GM12864 (cell line): ENCODE data around the gene IL36B.
"Not testable (repeated sequence)": the region's sequence is repeated elsewhere in the genome, so short reads cannot be mapped to it uniquely, and the experiment has no call there.

ENCODE experiments used
- DNase-seq: peaks from one replicate; pipeline ENCODE4 v3.0.0-alpha.2; 2011; ENCODE audit warnings: low read depth
- H3K4me3 ChIP-seq: 2 replicates; pipeline ENCODE4 v1.5.1; 2011; ENCODE audit warnings: mild to moderate bottlenecking, low read depth, low read length, control low read depth
- TF ChIP-seq, protein P1 (sequence below): IDR thresholded peaks from 2 replicates; pipeline ENCODE4 v1.5.1; 2011; ENCODE audit warnings: low read depth, mild to moderate bottlenecking, moderate library complexity, low read length, control low read depth, inconsistent platforms; ENCODE audit errors: missing control alignments

The IL36B gene

DNA sequence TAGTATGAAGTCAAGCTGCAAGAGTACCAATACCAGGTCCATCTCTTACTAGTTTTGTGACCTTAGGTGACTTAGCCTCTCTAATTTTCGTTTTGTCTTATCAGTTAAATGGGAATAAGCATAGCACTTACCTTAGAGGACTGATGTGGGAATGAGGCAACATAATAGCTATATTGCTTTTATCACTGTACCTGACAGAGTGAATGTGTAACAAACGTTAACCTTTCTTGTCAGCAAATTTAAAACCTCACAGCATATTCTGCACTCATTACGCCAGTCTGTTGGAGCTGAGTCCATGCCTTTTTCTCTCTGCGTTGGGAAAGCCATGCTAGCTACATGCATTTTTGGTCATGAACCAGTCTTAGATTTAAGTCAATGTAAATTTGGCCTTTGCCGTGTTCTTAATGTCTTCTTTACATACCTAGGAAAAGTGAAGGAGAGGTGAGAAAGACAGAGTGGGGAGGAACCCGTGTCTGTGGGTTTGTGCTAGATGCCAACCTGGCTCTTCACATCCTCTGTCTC is at the start of gene IL36B:
Gene IL36B, minus strand, starts transcription at position 472 of the 522 bp plus-strand sequence.
- no peak for DNase-seq
- TF ChIP-seq, protein P1, sequence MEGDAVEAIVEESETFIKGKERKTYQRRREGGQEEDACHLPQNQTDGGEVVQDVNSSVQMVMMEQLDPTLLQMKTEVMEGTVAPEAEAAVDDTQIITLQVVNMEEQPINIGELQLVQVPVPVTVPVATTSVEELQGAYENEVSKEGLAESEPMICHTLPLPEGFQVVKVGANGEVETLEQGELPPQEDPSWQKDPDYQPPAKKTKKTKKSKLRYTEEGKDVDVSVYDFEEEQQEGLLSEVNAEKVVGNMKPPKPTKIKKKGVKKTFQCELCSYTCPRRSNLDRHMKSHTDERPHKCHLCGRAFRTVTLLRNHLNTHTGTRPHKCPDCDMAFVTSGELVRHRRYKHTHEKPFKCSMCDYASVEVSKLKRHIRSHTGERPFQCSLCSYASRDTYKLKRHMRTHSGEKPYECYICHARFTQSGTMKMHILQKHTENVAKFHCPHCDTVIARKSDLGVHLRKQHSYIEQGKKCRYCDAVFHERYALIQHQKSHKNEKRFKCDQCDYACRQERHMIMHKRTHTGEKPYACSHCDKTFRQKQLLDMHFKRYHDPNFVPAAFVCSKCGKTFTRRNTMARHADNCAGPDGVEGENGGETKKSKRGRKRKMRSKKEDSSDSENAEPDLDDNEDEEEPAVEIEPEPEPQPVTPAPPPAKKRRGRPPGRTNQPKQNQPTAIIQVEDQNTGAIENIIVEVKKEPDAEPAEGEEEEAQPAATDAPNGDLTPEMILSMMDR = no peak
- no peak within 1 kb of the TSS for H3K4me3 ChIP-seq

DNA sequence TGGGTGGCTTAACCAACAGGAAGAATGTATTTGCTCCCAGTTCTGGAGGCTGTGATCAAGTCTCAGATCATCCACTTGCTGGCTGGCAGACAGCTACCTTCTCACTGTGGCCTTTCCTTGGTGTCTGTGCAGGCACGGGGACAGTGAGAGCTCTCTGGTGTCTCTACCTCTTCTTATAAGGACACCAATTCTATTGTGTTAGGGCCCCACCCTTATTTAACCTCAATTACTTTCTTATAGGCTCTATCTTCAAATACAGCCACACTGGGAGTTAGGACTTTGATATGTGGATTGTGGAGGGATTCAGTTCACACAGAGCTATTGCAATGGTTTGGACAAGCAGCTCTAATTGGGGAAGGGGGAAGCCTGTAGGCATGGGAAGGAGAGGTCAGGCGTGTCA is 49.5 kb upstream of the IL36B start:
- no peak for DNase-seq
- no peak overlapping the region for H3K4me3 ChIP-seq
- TF ChIP-seq, protein P1 = no peak

DNA sequence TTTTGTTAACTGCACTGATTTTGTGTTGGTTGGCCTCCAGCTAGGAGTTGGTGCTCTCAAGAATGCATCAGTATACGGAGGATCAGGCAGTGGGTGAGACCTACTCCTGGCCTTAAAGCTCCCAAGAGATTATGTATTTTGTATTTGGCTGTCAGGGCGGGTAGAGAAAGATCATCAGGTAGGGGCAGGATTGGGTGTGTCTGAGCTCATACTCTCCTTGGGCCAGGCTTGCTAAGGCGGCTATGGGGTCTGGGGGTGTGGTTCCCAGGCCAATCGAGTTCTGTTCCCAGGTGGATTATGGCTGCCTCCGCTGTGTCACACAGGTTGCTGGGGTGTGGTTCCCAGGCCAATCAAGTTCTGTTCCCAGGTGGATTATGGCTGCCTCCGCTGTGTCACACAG is 45.9 kb upstream of the IL36B start:
- TF ChIP-seq, protein P1 = no peak
- no peak overlapping the region for H3K4me3 ChIP-seq
- DNase-seq = no peak

DNA sequence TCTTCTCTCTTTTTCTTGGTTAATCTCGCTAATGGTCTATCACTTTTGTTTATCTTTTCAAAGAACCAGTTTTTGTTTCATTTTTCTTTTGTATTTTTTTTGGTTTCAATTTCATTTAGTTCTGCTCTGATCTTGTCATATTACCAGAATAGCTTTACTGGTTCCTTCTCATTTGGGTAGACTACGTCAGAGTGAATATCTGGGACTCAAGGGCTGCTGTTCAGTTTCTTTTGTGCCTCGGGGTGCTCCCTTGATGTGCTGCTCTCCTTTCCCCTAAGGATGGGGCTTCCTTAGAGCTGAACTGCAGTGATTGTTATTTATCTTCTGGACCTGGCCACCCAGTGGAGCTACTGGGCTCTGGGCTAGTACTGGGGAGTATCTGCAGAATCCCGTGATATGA is 45.4 kb upstream of the IL36B start:
- no peak overlapping the region for H3K4me3 ChIP-seq
- TF ChIP-seq, protein P1 = no peak
- DNase-seq = no peak

DNA sequence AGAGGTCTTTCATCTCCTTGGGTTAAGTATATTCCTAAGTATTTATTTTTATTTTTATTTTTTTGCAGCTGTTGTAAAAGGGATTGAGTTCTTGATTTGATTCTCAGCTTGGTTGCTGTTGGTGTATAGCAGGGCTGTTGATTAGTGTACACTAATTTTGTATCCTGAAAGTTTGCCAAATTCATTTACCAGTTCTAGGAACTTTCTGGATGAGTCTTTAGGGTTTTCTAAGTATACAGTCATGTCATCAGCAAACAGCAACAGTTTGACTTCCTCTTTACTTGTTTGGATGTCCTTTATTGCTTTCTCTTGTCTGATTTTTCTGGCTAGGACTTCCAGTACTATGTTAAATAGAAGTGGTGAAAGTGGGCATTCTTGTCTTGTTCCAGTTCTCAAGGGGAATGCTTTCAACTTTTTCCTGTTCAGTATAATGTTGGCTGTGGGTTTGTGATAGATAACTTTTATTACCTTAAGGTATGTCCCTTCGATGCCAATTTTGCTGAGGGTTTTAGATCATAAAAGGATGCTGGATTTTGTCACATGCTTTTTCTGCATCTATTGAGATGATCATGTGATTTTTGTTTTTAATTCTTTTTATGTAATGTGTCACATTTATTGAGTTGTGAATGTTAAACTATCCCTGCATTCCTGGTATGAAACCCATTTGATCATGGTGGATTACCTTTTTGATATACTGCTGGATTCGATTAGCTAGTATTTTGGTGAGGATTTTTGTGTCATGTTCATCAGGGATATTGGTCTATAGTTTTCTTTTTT is 44.4 kb upstream of the IL36B start:
- DNase-seq, H3K4me3 ChIP-seq: not testable (repeated sequence)

DNA sequence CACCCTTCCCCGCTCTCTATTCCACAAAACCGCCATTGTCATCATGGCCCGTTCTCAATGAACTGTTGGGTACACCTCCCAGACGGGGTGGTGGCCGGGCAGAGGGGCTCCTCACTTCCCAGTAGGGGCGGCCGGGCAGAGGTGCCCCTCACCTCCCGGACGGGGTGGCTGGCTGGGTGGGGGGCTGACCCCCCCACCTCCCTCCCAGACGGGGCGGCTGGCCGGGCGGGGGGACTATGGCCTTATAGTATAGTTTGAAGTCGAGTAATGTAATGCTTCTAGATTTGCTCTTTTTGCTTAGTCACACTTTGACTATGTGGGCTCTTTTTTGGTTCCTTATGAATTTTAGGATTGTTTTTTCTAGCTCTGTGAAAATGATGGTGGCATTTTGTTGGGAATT is 43.6 kb upstream of the IL36B start:
- H3K4me3 ChIP-seq, DNase-seq: not testable (repeated sequence)

DNA sequence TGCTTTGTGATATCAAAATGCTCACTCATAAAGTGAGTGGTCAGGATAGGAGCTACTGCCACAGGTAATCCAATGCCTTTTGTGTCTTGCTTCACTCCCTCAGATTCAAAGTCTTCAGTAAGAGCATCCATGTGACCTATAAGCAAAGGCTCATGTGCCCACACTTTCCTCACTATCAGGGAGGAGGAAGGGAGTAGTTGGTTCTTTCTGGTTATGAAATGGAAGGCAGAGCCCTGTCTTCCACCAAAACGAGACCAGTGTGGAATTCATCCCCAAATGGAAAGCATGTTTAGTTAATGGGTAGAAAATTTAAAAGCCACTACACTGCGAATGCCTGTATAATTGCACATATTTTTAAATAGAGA is 40.9 kb upstream of the IL36B start:
- H3K4me3 ChIP-seq = no peak overlapping the region
- no peak for DNase-seq
- TF ChIP-seq, protein P1 = no peak

DNA sequence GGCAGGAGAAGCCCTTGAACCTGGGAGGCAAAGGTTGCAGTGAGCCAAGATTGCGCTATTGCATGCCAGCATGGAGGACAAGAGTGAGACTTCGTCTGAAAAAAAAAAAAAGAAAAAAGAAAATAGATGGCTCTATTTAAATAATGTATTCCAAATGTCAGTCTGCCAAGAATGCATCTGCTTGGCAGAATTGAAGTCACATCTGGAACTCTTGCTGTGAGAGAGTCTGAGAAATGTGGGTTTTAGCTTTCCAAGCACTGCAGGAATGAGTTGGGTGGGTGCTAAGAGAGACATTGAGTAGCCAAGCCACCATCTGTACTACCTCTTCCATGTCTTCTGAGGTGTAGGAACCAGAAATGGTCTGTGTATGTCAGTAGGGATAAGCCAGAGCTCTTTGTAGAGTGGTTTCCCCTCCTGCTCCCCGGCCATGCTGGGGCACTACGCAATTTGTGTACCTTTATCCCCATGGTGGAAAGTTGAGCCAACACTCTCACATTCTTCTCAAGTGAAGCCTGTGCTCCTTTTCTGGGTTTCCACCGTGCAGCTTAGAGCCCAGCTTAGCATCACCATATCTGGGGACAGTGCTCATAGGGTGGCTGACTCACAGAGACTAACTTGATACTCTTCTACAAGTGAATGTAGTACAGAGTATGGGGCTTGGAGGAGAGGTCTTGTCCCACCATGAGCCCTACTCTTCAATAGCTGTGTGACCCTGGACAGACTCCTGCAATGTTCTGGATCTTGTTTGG is 40.4 kb upstream of the IL36B start:
- no peak overlapping the region for H3K4me3 ChIP-seq
- DNase-seq = no peak
- TF ChIP-seq, protein P1 = no peak
